NB4 (cell line): ENCODE data around the gene GNA14.

Source experiments
- DNase-seq: peaks from one replicate; pipeline ENCODE4 v3.0.0; 2010; ENCODE audit warnings: low read depth
- H3K4me3 ChIP-seq: one replicate; pipeline ENCODE4 v1.5.1; 2011; ENCODE audit warnings: mild to moderate bottlenecking, low read depth, low read length, moderate library complexity
- CTCF ChIP-seq: IDR thresholded peaks from one replicate; pipeline ENCODE4 v1.5.1; 2012; ENCODE audit warnings: low read depth, low read length
- MAX ChIP-seq: IDR thresholded peaks from 2 replicates; pipeline ENCODE4 v1.6.1; 2011; ENCODE audit warnings: low read depth, low read length
- MYC ChIP-seq: IDR thresholded peaks from 2 replicates; pipeline ENCODE4 v1.6.1; 2011; ENCODE audit warnings: low read depth, low read length
- POLR2A ChIP-seq: IDR thresholded peaks from 2 replicates; pipeline ENCODE4 v1.6.1; 2011; ENCODE audit warnings: mild to moderate bottlenecking; ENCODE audit not compliant: insufficient read length; ENCODE audit errors: extremely low read depth

Gene GNA14

GRCh38 chr9:77512876-77513275 lies 135.2 kb downstream of the GNA14 start:
- H3K4me3 ChIP-seq: no peak overlapping the region
- no peak for TF ChIP-seq POLR2A
- no peak for TF ChIP-seq MYC
- no peak for TF ChIP-seq CTCF
- TF ChIP-seq MAX: no peak
- no peak for DNase-seq

- no peak for DNase-seq
- TF ChIP-seq MAX (no peak), POLR2A (no peak), CTCF (no peak), MYC (no peak)
- H3K4me3 ChIP-seq: no peak overlapping the region
Observed at GRCh38 chr9:77511525-77511924, 136.6 kb downstream of the GNA14 start.

GRCh38 chr9:77510666-77511065 lies 137.5 kb downstream of the GNA14 start:
- DNase-seq: no peak
- TF ChIP-seq MYC (no peak), CTCF (no peak), MAX (no peak), POLR2A (no peak)
- no peak overlapping the region for H3K4me3 ChIP-seq

- TF ChIP-seq CTCF (no peak), POLR2A (no peak), MYC (no peak), MAX (no peak)
- no peak for DNase-seq
- no peak overlapping the region for H3K4me3 ChIP-seq
Observed at GRCh38 chr9:77508396-77508795, 139.7 kb downstream of the GNA14 start.

- no peak for TF ChIP-seq MYC
- no peak for TF ChIP-seq POLR2A
- no peak for TF ChIP-seq MAX
- no peak for TF ChIP-seq CTCF
- H3K4me3 ChIP-seq: no peak overlapping the region
- DNase-seq: no peak
Observed at GRCh38 chr9:77507212-77507961, 140.7 kb downstream of the GNA14 start.
